HG03025 (cell line): ENCODE data around the gene ST6GALNAC3.

Source experiments
- ATAC-seq: cut with Tn5 transposase; IDR thresholded peaks from one replicate; pipeline ENCODE4 v1.9.1; 2021; ENCODE audit warnings: mild to moderate bottlenecking, moderate library complexity; ENCODE audit not compliant: unreplicated experiment, low FRiP score

ST6GALNAC3 gene

GRCh38 chr1:76179219-76179698, 104.7 kb downstream of the ST6GALNAC3 start:
- ATAC-seq, result no peak

- ATAC-seq, result no peak
Observed at GRCh38 chr1:76185207-76185606, 110.7 kb downstream of the ST6GALNAC3 start.

- no peak for ATAC-seq
Observed at GRCh38 chr1:76186554-76187170, 112.1 kb downstream of the ST6GALNAC3 start.

GRCh38 chr1:76187436-76187835, 112.9 kb downstream of the ST6GALNAC3 start:
- no peak for ATAC-seq

- ATAC-seq, result no peak
Observed at GRCh38 chr1:76189310-76189709, 114.8 kb downstream of the ST6GALNAC3 start.

- peak; percentile 80 for ATAC-seq
Observed at GRCh38 chr1:76190749-76191424, 116.3 kb downstream of the ST6GALNAC3 start.

GRCh38 chr1:76191561-76191960, 117.0 kb downstream of the ST6GALNAC3 start:
- no peak for ATAC-seq

- no peak for ATAC-seq
Observed at GRCh38 chr1:76198452-76198851, 123.9 kb downstream of the ST6GALNAC3 start.

GRCh38 chr1:76202670-76203069, 128.1 kb downstream of the ST6GALNAC3 start:
- ATAC-seq, result no peak

- no peak for ATAC-seq
Observed at GRCh38 chr1:76203127-76203526, 128.6 kb downstream of the ST6GALNAC3 start.

- no peak for ATAC-seq
Observed at GRCh38 chr1:76209238-76209637, 134.7 kb downstream of the ST6GALNAC3 start.

- ATAC-seq, result no peak
Observed at GRCh38 chr1:76209648-76210047, 135.1 kb downstream of the ST6GALNAC3 start.

- no peak for ATAC-seq
Observed at GRCh38 chr1:76210160-76210559, 135.6 kb downstream of the ST6GALNAC3 start.

GRCh38 chr1:76218888-76219287, 144.3 kb downstream of the ST6GALNAC3 start:
- no peak for ATAC-seq

GRCh38 chr1:76219366-76219818, 144.8 kb downstream of the ST6GALNAC3 start:
- no peak for ATAC-seq

- no peak for ATAC-seq
Observed at GRCh38 chr1:76224752-76225151, 150.2 kb downstream of the ST6GALNAC3 start.

- no peak for ATAC-seq
Observed at GRCh38 chr1:76225526-76225925, 151.0 kb downstream of the ST6GALNAC3 start.

GRCh38 chr1:76227621-76228020, 153.1 kb downstream of the ST6GALNAC3 start:
- ATAC-seq, result no peak

GRCh38 chr1:76229279-76230005, 154.9 kb downstream of the ST6GALNAC3 start:
- no peak for ATAC-seq

GRCh38 chr1:76230842-76231281, 156.3 kb downstream of the ST6GALNAC3 start:
- no peak for ATAC-seq

GRCh38 chr1:76231320-76231719, 156.8 kb downstream of the ST6GALNAC3 start:
- ATAC-seq, result no peak
